Vagina (tissue), 2 donors: ENCODE data around the gene STRN4.

ENCODE experiments used
- POLR2A ChIP-seq, 2 donors: fragments of 450-650 bp; IDR thresholded peaks; one replicate each; pipeline ENCODE4 v1.6.1; 2017; ENCODE audit warnings: antibody characterized with exemption in 2 of 2, mild to moderate bottlenecking in 2 of 2, moderate library complexity in 2 of 2
- POLR2AphosphoS5 ChIP-seq, 2 donors: sonication (generic); formaldehyde crosslinking; IDR thresholded peaks; one replicate each; pipeline ENCODE4 v1.9.0; 2017; ENCODE audit warnings: antibody characterized with exemption in 2 of 2, mild to moderate bottlenecking in 2 of 2, low read depth in 1 of 2; ENCODE audit not compliant: insufficient read depth in 1 of 2
- TF ChIP-seq, protein P1 (sequence below), 3 experiments: fragments of 450-650 bp in 2 of 3; fragments of 200-600 bp in 1 of 3; sonication (generic) in 1 of 3; IDR thresholded peaks; one replicate each; pipeline ENCODE4 v1.5.1; 2017 to 2019; ENCODE audit warnings: antibody characterized with exemption in 3 of 3, mild to moderate bottlenecking in 2 of 3, moderate library complexity in 2 of 3

DNA sequence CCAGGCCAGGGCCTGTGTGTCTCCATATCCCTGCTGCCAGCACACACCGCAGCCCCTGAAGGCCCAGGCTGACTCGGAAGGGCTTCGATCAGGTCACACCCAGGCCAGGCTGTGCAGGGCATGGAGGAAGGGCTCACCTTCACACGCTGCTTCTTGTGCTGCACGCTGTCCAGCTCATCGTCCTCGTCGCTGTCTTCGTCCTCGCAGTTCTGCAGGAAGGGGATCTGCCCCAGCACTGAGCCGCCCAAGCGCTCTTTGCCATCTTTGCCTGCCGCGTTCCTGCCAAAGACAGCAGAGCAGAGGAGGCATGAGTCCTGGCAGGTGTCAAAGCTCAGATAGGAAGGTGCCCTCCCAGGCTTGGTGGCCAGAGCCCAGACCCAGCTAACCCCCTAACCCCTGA is 15.7 kb downstream of the STRN4 start:
- TF ChIP-seq, protein P1, sequence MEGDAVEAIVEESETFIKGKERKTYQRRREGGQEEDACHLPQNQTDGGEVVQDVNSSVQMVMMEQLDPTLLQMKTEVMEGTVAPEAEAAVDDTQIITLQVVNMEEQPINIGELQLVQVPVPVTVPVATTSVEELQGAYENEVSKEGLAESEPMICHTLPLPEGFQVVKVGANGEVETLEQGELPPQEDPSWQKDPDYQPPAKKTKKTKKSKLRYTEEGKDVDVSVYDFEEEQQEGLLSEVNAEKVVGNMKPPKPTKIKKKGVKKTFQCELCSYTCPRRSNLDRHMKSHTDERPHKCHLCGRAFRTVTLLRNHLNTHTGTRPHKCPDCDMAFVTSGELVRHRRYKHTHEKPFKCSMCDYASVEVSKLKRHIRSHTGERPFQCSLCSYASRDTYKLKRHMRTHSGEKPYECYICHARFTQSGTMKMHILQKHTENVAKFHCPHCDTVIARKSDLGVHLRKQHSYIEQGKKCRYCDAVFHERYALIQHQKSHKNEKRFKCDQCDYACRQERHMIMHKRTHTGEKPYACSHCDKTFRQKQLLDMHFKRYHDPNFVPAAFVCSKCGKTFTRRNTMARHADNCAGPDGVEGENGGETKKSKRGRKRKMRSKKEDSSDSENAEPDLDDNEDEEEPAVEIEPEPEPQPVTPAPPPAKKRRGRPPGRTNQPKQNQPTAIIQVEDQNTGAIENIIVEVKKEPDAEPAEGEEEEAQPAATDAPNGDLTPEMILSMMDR (IDR thresholded peaks at IDR 0.05): no peak
- TF ChIP-seq POLR2AphosphoS5 (IDR thresholded peaks at IDR 0.05; ENCODE audit: insufficient read depth in 1 of 2, low read depth in 1 of 2): no peak
- TF ChIP-seq POLR2A (IDR thresholded peaks at IDR 0.05): no peak
